ENCODE data around the gene NRCAM.

Gene NRCAM

DNA sequence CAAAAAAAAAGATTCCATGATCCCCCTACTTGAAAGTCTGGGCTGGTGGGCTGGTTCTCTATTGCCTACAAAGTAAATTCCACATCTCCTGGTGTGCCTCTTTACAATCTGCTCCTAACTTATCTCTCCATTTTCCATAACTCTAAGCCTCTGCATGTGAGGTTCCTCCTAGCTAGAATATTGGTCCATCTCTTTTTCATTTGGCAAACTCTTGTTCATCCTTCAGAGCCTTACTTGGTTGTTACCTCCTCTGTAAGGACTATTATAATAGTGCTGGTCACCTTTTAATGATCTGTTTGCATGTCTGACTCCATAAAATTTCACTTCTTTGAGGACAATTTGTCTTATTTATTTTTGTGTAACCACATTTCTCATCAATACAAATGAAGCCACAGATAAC, 1.6 kb upstream of the NRCAM start:
- TF ChIP-seq, protein P1, sequence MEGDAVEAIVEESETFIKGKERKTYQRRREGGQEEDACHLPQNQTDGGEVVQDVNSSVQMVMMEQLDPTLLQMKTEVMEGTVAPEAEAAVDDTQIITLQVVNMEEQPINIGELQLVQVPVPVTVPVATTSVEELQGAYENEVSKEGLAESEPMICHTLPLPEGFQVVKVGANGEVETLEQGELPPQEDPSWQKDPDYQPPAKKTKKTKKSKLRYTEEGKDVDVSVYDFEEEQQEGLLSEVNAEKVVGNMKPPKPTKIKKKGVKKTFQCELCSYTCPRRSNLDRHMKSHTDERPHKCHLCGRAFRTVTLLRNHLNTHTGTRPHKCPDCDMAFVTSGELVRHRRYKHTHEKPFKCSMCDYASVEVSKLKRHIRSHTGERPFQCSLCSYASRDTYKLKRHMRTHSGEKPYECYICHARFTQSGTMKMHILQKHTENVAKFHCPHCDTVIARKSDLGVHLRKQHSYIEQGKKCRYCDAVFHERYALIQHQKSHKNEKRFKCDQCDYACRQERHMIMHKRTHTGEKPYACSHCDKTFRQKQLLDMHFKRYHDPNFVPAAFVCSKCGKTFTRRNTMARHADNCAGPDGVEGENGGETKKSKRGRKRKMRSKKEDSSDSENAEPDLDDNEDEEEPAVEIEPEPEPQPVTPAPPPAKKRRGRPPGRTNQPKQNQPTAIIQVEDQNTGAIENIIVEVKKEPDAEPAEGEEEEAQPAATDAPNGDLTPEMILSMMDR (conservative IDR thresholded peaks at IDR 0.05), result no peak
- TF ChIP-seq ZFX (IDR thresholded peaks at IDR 0.05), result no peak
- no peak overlapping the region for H3K27ac ChIP-seq

DNA sequence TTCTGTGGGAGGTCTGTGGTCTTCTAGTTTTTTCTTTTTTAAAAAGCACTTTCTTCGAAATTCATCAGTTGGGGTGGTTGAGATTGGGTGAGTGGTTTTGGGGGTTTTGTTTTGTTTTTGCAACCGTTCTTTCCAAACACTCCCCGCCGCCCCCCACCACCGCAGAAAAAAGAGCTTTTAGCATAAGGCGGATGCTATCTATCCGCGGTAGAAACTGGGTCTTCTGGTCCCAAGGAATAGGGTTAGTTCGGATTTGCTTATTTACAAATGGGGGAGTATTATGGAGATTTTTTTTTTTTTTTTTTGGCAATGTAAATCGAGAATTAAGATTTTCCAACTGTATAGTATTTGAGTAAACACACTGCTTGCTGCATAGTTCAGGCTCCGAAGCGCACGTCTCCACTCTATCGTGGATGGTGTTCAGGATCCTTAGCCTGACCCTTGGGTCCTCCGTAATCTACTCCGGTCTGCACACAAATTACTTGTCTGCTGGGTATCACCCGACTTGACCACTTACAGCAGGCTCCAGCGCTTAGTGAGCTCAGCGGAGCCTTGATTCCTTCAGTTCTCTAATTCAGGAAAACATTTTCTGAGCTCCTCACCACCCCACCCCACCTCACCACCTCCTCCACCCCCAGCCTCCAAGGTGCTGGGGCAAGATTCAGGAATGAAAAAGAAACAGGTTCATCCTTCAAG, 757 bp upstream of the NRCAM start:
- H3K27ac ChIP-seq, result no peak overlapping the region
- TF ChIP-seq ZFX (IDR thresholded peaks at IDR 0.05), result no peak
- TF ChIP-seq, protein P1 (conservative IDR thresholded peaks at IDR 0.05), result no peak

DNA sequence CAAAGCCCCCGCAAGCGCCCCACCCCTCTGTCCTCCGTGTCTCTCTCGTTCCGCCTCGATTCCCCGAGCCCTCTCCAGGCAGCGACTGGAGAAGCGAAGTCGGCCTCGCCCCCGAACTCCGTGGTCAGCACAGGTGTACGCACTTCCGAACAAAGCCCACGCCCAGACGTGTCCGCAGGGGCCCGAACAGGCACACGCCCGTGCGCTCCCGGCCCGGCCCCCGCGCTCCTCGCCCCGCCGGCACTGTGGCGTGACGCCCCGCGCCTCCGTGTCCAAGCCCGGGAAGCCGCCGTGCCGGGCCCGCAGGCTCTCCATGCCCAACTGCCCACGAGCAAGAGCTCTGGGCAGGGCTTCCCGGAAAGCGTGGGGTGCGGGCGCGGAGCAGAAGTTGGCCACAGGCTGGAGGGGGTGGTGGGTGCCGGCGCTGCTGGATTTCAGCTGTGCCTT, 662 bp downstream of the NRCAM start:
- no peak overlapping the region for H3K27ac ChIP-seq
- TF ChIP-seq, protein P1 (conservative IDR thresholded peaks at IDR 0.05), result no peak
- TF ChIP-seq ZFX (IDR thresholded peaks at IDR 0.05), result no peak

DNA sequence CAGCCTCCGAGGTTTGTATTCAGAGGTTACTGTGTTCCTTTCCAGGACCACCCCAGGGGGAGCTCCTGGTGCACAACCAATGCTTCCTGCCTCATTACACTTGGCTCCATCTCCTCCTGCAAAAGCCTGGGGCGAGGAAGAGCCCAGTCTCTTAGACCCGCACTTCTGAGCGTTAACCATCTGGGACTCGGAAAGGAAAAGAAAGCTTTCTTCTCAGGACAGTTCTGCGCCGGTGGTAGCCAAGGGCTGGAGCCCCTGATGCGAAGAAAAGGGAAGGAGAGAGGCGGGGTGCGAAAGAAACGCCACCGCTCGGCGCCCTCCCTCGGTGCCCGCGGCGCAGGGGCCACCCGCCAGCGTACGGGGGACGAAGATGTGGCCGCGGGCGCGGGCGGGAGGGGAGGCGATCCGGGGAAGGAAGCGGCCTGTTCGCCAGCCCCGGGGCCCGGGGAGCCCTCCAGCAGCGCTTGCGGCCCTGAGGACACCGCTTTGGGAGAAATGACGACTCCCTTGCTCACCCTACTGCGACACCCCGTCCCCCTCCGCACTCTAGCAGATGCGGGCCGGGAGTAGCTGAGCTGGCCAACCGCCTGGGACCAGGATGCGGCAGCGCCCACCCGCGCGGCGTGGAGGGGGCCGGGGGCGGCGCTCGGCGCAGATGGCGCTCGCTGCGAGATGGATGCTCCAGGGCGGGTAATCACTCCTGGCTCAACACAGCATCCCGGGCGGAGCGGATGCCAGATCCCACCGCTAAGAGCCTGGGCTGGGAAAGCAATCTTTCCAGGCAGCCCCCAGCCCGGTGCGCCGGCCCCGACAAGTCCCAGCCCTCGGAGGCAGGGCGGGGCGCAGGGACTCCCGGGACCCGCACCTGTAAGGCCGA, 1.3 kb downstream of the NRCAM start:
- no peak overlapping the region for H3K27ac ChIP-seq
- TF ChIP-seq, protein P1 (conservative IDR thresholded peaks at IDR 0.05), result no peak
- no peak for TF ChIP-seq ZFX (IDR thresholded peaks at IDR 0.05)

DNA sequence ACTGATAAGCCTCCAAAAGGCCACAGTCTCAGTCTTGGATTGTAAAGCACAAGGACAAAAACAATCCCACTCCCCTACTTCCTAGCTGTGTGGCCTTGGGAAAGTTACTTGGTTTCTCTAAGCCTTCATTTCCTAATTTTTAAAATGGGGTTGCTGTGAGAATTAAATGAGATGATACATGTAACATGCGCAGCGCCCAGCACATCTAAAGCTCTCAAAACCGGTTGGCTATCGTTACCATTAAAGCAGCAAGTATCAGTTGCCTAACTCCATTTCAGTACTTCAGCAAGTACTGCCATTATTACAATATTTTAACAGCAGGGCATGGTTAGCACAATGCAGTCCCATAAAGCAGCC, 1.9 kb downstream of the NRCAM start:
- TF ChIP-seq ZFX (IDR thresholded peaks at IDR 0.05), result no peak
- no peak overlapping the region for H3K27ac ChIP-seq

DNA sequence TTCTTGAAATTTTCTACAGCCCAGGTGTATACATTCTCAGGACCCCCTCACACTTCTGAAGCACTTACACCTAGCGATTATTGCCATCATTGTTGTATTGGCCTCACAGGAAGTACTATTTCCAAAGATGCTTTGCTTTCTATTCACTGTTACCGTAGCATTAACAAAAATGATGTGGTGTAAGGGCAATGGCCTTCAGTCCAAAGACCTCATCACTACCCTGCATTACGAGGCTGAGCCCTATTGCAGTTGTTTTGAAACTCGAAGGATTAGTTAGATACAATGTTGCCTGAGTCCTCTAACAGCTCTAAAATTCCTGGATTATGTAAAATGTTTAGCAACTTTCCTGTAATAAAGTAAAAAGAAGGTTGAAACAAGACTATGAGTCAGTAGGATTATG, 2.9 kb downstream of the NRCAM start:
- H3K27ac ChIP-seq, result no peak overlapping the region
- TF ChIP-seq, protein P1 (conservative IDR thresholded peaks at IDR 0.05), result no peak
- TF ChIP-seq ZFX (IDR thresholded peaks at IDR 0.05), result no peak

DNA sequence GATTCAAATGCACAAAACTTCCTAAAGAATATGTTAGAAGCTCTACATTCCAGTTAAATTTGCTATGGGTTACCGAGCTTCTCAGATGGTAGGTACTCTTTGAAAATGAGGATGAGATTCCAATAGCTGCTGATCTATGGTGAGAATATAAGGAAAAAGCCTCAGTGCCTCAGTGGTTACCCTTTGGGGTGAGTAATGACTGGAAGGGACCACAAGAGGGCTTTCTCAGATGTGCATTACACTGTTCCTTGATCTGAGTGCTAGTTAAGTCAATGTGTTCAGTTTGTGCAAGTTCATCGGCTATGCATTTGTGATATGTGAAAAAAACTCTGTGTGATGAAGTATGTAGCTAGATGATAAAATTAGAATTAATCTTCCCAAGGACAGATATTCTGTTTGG, 3.5 kb downstream of the NRCAM start:
- H3K27ac ChIP-seq, result no peak overlapping the region
- TF ChIP-seq ZFX (IDR thresholded peaks at IDR 0.05), result no peak
- TF ChIP-seq, protein P1 (conservative IDR thresholded peaks at IDR 0.05), result peak; percentile 72

Data from C4-2B (cell line).